CD4-positive, alpha-beta T cell treated with Interleukin-10 for 1 hour (primary cell): ENCODE results near the gene PEX5.
"Not testable (repeated sequence)": the region's sequence is repeated elsewhere in the genome, so short reads cannot be mapped to it uniquely, and the experiment has no call there.

ENCODE experiments used
- DNase-seq: peaks from one replicate; pipeline ENCODE4 v3.0.0-alpha.2; 2020

PEX5 gene

DNA sequence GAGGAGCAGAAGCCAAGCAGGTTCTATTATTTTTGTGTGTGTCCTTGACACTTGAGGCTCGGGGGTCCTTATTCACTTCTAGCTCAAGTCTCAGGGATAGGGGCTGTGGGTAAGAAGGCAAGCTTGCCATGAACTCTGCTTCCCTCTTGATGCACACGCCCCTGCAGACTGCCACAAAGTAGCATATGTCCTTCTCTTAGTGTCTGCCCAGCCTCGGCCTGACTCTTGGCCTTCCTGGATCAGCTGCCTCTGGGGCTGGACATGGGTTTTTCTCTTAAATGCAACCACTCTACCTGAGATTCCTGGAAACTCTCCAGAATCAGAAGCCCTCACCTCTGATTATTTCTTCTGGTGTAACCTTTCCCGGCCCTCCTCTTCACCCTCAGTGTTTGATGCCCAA lies 28.2 kb upstream of the PEX5 start:
- DNase-seq: no peak

- no peak for DNase-seq
Observed at GRCh38 chr12:7161811-7162210, 27.7 kb upstream of the PEX5 start.

DNA sequence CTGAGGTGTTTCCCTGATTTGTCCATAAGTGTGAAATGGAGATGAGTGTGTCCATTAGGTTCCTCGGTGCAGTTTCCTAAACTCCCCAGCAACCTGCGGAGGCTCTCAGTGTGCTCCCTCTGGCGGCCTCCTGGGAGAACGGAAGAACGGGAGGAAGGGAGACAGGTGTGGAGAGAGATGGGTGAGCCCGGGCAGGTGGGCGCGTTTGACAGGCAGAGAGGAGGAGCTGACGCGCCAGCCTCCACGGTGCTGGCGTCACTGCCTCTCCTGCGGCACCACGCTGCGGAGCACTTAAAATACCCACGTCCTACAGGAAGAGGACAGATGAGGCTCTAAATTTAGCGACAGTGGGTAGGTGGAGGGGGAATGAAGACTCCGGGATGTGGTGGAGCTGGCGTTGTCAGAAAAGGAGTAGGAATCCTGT lies 26.8 kb upstream of the PEX5 start:
- peak; percentile 24 for DNase-seq

DNA sequence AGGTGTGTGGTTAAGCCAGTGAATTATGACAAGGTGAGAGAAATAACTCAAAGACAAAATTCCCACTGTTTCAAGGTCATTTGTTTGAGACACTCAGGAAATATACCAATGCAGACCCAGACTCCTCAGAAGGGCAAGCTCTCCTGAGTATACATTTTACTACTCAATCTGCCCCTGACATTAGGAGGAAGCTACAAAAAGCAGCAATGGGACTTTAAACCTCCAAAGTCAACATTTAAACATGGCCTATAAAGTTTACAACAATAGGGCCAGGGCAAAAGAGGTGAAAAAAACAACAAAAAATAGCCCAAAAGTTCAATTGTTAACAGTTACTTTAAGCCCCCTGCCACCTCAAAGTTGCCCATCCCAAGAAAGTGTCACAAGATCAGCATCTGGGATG lies 19.5 kb upstream of the PEX5 start:
- no peak for DNase-seq

DNA sequence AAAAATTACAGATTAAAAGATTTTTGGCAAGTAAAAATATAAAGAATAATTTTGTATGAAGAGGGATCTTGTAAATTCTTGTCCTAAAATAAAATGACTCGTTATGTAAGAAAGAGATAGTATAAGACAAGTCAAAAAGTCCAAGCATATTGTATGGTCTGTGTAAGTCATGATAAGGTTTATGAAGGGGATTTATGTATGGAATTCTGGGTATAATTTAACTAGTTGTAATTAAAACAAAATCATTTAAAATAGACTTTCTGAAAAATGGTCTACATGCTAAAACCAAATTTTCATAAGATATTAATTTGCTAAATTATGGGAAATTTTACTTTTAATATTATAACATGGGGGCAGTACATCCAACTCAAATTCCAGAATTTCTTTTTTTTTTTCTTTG lies 17.6 kb upstream of the PEX5 start:
- DNase-seq: no peak

DNA sequence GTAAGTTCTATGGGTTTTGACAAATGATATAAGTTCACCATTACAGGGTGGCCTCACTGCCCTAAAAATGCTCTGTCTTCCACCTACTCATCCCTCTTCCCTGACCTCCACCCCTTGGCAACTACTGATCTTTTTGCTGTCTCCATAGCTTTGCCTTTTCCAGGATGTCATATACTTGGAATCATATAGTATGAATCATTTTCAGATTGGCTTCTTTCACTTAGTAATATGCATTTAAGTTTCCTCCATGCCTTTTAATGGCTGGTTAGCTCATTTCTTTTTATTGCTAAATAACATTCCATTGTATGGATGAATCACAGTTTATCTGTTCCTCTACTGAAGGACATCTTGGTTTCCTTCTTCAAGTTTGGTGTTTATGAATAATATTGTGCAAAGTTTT lies 14.0 kb upstream of the PEX5 start:
- no peak for DNase-seq

GRCh38 chr12:7176595-7176994 lies 12.9 kb upstream of the PEX5 start:
- DNase-seq: no peak

- DNase-seq: no peak
Observed at GRCh38 chr12:7178481-7178880, 11.0 kb upstream of the PEX5 start.

GRCh38 chr12:7180685-7181084 lies 8.8 kb upstream of the PEX5 start:
- no peak for DNase-seq

DNA sequence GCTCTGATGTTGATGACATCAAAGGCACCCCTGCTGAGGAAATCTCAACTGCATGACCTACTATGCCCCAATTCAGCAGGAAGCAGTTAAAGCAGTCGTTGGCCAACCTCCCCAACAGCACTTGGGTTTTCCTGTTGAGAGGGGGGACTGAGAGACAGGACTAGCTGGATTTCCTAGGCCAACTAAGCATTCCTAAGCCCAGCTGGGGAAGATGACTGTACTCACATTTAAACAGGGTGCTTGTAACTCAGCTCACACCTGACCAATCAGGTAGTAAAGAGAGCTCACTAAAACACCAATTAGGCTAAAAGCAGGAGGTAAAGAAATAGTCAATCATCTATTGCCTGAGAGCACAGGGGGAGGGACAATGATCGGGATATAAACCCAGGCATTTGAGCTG lies 3.4 kb upstream of the PEX5 start:
- not testable (repeated sequence) for DNase-seq

- peak; percentile 75 for DNase-seq
Observed at GRCh38 chr12:7188562-7189397, 706 bp upstream of the PEX5 start.

DNA sequence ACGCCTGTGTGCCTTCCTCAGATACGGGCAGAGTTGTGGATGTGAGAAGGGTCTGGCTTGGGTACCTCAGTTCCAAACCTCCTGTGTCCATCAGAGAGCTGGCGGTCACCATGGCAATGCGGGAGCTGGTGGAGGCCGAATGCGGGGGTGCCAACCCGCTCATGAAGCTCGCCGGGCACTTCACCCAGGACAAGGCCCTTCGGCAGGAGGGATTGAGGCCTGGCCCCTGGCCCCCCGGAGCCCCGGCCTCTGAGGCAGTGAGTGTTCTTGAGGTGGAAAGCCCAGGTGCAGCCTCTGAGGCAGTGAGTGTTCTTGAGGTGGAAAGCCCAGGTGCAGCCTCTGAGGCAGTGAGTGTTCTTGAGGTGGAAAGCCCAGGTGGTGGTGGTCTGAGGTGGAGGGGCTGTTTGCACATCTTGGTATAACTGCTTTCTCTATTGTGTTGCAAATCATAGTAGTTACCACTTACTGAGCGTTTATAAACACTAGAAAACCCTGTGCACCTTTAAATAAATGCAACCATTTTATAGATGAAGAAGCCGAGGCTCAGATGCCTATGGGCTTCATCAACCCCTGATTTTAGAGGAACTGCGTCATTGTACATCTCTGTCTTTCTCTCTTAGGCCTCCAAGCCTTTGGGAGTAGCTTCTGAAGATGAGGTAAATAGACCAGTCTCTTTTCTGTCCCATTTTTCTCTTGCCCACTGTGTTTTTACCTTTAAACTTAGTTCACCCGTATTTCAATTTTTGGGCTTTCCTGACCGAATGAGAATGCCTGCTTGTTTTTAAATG lies 976 bp downstream of the PEX5 start:
- no peak for DNase-seq

- no peak for DNase-seq
Observed at GRCh38 chr12:7193674-7194073, 4.2 kb downstream of the PEX5 start.

- DNase-seq: no peak
Observed at GRCh38 chr12:7197841-7198240, 8.4 kb downstream of the PEX5 start.

- DNase-seq: no peak
Observed at GRCh38 chr12:7203109-7203508, 13.6 kb downstream of the PEX5 start.

GRCh38 chr12:7205091-7205490 lies 15.6 kb downstream of the PEX5 start:
- DNase-seq: no peak

GRCh38 chr12:7206691-7207090 lies 17.2 kb downstream of the PEX5 start:
- no peak for DNase-seq

DNA sequence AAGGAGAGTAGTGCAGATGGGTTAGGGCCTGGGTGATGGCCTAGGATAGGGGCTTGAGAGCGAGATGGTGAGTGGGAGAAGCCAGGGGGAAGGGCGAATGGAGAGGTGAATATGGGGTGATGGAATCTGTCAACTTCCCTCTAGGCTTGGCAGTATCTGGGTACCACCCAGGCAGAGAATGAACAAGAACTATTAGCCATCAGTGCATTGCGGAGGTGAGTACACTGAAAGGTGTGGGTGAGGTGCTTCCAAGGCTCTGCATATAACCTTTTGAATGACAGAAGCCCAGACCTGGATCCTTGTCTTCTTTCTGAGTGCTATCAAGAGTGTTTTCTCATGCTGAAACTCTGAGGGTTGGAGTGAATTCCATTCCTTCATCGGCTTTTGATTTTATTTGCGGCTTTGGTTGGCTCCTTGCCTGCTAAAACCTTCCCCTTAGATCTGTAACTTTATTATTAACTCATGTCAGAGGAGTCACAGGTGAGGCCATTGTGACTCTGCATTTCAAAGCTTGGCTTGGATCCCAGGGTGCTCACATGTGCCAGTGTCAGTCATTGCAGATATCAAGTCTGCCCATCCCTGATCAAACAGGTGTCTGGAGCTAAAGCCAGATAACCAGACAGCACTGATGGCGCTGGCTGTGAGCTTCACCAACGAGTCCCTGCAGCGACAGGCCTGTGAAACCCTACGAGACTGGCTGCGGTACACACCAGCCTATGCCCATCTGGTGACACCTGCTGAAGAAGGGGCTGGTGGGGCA lies 18.6 kb downstream of the PEX5 start:
- no peak for DNase-seq

DNA sequence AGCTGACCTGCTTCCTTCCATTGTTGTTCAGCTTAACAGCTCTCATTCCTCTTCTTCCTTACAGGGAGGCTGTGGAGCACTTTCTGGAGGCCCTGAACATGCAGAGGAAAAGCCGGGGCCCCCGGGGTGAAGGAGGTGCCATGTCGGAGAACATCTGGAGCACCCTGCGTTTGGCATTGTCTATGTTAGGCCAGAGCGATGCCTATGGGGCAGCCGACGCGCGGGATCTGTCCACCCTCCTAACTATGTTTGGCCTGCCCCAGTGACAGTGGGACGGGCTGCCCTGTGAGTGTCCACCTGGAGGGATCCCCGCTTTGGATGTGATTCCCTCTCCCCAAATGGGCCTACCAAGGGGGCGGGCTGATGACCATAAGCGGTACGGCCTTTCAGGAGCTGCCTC lies 20.5 kb downstream of the PEX5 start:
- DNase-seq: no peak

DNA sequence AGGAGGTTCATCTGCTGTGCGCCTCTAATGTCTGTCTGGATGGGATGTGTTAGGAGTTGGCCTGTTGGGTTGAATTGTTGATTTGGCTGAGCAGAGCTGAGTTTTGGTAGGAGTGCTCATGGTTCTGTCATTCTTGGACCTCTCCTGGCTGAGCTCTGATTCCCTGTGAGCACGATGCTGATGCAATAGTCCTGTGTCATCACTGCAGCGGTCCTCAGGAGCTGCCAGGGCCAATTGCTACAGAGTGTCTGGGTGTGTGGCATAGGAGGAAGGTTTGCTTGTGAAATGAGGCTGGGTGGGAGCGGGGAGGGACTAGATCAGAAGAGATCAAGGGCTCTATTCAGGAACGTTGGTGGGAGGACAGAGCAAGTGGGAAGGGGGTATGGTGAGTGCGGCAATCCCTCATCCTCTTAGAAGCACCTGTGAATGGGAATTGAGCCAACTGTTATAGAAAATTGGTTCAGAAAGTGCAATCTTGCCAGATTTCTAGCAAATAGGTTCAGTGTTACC lies 21.2 kb downstream of the PEX5 start:
- DNase-seq: no peak

DNA sequence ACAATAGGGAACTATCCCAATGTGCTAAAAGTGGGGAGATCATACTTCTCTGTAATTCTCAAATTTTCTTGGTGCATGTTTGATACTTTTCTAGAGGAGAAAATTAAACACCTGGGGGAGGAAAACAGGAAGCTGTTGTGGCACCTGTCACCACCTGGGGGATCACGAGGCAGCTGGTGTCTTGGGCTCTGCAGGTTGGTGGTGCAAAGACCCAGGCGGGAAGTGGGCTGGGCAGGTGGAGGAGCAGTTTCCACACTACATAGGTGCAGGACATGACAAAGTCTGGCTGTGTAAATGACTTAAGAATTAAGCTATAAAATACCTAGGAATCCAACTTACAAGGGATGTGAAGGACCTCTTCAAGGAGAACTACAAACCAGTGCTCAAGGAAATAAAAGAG lies 23.2 kb downstream of the PEX5 start:
- DNase-seq: no peak

DNA sequence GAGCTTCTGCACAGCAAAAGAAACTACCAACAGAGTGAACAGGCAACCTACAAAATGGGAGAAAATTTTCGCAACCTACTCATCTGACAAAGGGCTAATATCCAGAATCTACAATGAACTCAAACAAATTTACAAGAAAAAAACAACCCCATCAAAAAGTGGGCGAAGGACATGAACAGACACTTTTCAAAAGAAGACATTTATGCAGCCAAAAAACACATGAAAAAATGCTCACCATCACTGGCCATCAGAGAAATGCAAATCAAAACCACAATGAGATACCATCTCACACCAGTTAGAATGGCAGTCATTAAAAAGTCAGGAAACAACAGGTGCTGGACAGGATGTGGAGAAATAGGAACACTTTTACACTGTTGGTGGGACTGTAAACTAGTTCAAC lies 24.3 kb downstream of the PEX5 start:
- DNase-seq: not testable (repeated sequence)

DNA sequence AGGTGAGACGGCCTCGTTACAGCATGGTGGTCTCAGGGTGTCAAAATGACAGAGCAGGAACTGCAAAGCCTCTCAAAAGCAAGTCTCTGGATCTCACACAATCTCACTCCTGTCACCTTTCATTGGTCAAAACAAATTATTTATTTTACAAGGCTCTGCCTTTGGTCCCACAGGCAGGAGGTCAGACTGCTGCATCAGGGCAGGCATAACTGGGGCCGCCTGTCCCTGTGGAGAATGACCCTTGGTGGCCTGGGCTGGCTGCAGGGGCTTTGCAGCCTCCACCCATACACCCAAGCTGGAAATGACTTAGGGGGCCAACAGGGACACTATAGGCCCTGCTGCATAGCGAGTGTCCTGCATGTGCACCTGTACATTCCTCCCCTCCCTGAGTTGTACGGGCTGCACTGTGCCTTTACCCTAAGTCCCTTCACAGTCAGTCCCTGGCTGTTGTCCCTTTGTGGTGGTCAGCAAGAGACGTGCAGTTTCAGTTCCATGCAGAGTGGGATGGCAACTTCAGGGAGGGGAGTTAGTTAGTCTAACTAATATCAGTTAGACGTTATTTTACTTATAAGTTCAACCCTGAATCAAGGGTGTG lies 28.1 kb downstream of the PEX5 start:
- no peak for DNase-seq
